NCI-H524 treated with DMSO at 0.1 percent for 48 hours (cell line): ENCODE data around the gene MAPKAPK2.
"Not testable (repeated sequence)": the region's sequence is repeated elsewhere in the genome, so short reads cannot be mapped to it uniquely, and the experiment has no call there.

ENCODE experiments used
- DNase-seq: peaks from one replicate; lab custom pipeline; 2025; lab: John Stamatoyannopoulos, UW

The MAPKAPK2 gene

GRCh38 chr1:206744683-206745082 is 60.0 kb downstream of the MAPKAPK2 start:
- DNase-seq: no peak

DNA sequence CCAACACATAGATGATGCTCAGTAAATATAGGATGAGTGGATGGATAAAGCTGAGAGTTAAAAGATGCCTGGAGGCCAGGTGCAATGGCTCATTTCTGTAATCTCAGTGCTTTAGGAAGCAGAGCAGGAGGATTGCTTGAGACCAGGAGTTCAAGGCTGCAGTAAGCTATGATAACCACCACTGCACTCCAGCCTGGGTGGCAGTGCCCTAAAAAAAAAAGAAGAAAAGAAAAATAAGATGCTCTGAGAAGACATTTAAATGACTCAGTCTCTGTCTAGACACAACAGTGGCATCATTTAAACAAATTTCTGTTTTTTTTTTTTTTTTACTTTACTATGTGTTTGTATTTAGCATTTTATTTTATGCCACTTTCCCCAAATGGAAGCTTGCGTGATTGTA is 60.6 kb downstream of the MAPKAPK2 start:
- no peak for DNase-seq

DNA sequence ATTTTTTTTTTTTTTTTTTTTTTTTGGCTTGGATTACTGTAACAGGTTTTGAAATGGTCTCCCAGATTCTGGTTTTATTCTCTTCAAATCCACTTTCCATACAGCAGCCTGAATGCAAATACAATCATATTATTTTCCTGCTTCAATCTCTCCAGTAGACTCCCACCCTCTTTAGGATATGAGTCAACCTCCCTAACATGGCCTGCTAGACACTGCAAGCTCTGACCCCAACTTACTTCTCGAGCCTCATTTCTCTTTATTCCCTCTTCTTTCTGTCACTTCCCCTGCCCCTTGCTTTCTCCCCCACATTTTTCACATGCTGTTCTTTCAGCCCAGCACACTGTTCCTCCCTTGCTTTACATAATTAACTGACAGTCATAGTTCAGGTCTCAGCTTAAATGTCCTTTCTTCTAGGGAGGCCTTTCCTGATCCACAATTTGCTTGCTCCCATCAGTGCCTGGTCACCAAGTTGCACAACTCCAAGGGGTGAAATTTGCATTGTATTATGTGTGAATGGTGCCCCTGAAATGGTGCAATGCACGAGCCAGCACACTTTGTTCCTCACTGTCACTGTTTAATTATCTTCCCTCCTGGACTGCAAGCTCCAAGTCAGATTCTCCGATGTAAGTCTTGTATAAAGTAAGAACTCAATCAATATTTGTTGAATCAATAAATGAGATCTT is 63.8 kb downstream of the MAPKAPK2 start:
- no peak for DNase-seq

- DNase-seq: no peak
These were observed 67.2 kb downstream of the MAPKAPK2 start for GRCh38 chr1:206751891-206752290.

- no peak for DNase-seq
These were observed 67.8 kb downstream of the MAPKAPK2 start for GRCh38 chr1:206752481-206752880.

- DNase-seq: no peak
These were observed 68.4 kb downstream of the MAPKAPK2 start for GRCh38 chr1:206753141-206753540.

GRCh38 chr1:206754011-206754410 is 69.3 kb downstream of the MAPKAPK2 start:
- DNase-seq: no peak

GRCh38 chr1:206757524-206758266 is 73.0 kb downstream of the MAPKAPK2 start:
- no peak for DNase-seq

DNA sequence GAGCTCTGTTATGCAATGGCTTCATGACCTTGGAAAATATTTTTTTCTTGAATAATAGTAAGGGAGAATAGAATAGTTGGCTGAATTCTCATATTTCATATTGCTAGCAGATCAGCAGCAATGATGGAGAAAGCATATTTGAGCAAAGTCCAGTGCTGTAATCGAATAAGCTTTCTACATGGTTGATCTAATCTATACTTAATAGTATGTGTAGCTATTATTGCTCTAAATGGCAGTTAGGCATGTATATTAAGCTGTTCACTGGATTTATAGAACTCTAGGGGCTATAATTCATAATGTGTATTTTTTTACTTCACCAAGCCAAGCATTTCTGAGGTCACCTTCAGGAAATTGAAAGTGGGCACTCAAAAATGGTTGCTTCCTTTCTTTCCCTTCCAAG is 75.9 kb downstream of the MAPKAPK2 start:
- DNase-seq: no peak

DNA sequence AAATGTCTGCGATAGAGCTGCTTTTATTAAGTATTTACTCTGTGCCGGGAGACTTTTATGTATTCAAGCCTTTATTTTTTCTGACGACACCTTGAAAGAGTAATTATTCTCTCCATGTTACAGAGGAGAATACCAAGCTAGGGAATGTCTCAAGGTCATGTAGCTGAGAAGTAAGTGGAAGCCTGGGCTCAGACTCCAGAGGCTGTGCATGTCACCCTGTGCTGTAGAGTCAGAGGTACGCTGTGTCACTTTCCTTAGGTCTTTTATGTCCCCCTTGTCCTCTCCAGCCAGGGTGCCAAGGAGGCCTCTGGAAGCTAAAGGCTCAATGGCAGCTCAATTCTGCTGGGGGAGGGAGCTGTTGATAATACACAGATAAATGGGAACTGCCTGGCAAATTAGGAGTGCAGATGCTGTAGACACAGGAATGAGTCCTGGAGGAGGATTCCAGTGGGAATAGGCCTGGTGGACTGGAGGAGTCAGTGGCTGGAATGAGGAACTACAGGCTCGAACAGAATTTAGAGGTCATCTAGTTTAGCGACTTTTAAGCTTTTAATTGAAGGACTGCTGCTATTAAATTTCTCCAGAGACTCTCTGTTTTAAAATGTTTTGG is 76.6 kb downstream of the MAPKAPK2 start:
- DNase-seq: no peak

- not testable (repeated sequence) for DNase-seq
These were observed 78.1 kb downstream of the MAPKAPK2 start for GRCh38 chr1:206762741-206763364.

DNA sequence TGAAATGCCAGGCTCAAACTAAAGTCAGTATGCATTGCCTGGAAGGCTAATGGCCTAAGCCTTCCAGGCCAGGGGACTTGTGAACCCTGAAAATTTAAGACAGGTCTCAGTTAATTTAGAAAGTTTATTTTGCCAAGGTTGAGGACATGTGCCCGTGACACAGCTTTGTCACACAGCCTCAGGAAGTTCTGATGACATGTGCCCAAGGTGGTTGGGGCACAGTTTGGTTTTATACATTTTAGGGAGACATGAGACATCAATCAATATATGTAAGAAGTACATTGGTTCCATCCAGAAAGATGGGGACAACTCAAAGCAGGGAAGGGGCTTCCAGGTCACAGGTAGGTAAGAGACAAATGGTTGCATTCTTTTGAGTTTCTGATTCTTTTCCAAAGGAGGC is 81.1 kb downstream of the MAPKAPK2 start:
- not testable (repeated sequence) for DNase-seq

DNA sequence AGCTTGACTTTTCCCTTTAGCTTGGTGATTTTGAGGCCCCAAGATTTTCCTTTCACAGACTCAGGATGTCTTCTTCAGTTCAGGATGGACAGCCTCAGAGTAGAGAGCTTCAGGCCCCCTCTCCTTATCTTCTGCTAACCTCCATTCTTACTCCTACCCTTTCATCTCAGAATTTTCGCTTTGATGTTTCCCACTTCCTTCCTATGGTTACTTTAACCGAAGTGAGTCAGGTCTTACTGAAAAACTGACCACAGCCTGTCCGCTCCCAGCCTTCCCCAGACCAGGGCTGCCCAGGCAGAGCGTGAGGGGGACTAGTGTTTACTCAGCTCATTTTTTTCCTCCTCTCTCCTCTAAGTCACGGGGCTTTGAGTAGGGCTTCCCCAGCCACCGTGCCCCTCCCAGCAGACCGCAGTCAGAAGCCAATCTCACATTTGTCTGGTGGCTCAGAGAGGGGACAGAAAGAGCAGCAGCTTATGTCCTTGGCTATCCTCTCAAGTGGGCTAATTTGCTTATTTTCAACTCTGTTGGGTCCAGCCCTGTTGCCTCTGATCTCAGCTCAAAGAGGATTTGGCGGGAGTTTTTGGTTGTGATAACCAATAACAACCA is 81.6 kb downstream of the MAPKAPK2 start:
- no peak for DNase-seq

GRCh38 chr1:206768472-206769303 is 84.0 kb downstream of the MAPKAPK2 start:
- no peak for DNase-seq

GRCh38 chr1:206769304-206769731 is 84.6 kb downstream of the MAPKAPK2 start:
- DNase-seq: no peak

- no peak for DNase-seq
These were observed 86.0 kb downstream of the MAPKAPK2 start, which contains the start of gene IL19 for GRCh38 chr1:206770531-206771337. IL19 (plus strand) TSS chr1:206770773; CDS start chr1:206836663, 65,890 bp downstream.

- DNase-seq: no peak
These were observed 86.6 kb downstream of the MAPKAPK2 start for GRCh38 chr1:206771338-206771692.

- no peak for DNase-seq
These were observed 87.7 kb downstream of the MAPKAPK2 start, which contains the start of gene IL10 for GRCh38 chr1:206772243-206772937. IL10 (minus strand) TSS chr1:206772494; CDS start chr1:206772435, 59 bp downstream.

DNA sequence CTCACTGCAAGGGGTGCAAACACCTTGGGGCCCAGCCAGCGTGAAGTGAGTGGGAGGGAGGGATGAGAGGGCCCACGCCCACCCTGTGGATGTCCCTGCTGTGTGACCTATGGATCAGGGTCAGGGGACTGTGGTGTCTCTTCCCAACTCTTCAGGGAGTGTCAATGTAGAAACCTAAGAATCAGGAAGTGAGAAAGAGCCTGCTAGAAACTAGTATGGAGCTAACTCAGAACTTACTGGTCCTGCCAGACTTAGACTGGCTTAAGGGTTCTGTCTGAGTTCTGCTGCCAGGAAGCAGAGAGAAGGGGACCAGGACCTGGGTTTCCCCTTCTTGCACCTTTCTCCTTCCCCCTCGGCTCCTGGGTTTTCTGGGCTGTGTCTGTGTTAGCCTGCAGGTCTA is 89.4 kb downstream of the MAPKAPK2 start:
- no peak for DNase-seq

GRCh38 chr1:206776229-206776628 is 91.5 kb downstream of the MAPKAPK2 start:
- DNase-seq: no peak
